Neural progenitor cell (in vitro differentiated cells): Measurements from ENCODE around the gene SETD2. TPM values are rescaled to one million over a fixed set of nuclear protein-coding genes. Genes with fewer than 3 reads are reported as not detected.

Experiments used
- DNase-seq: peaks from one replicate; pipeline ENCODE4 v3.0.0-alpha.2; 2016; ENCODE audit warnings: low spot score
- H2AFZ ChIP-seq: fragments of 200-600 bp; sonication (generic); replicated peaks from 2 replicates; pipeline ENCODE4 v1.6.1; 2016; ENCODE audit warnings: antibody characterized with exemption
- H3F3A ChIP-seq: fragments of 200-600 bp; sonication (generic); 2 replicates; pipeline ENCODE4 v1.6.1; 2016; ENCODE audit warnings: antibody characterized with exemption, low read depth
- H3K27ac ChIP-seq: fragments of 200-600 bp; sonication (generic); 2 replicates; pipeline ENCODE4 v1.5.1; 2016; ENCODE audit warnings: mild to moderate bottlenecking
- H3K27me3 ChIP-seq: fragments of 200-600 bp; sonication (generic); 2 replicates; pipeline ENCODE4 v1.6.1; 2016; ENCODE audit warnings: mild to moderate bottlenecking, moderate library complexity
- H3K36me3 ChIP-seq: fragments of 200-600 bp; sonication (generic); 2 replicates; pipeline ENCODE4 v1.5.1; 2016
- H3K4me1 ChIP-seq: fragments of 200-600 bp; sonication (generic); 2 replicates; pipeline ENCODE4 v1.6.1; 2016; ENCODE audit warnings: mixed run types
- H3K4me2 ChIP-seq: fragments of 200-600 bp; sonication (generic); 2 replicates; pipeline ENCODE4 v1.6.1; 2016
- H3K4me3 ChIP-seq: fragments of 200-600 bp; sonication (generic); 2 replicates; pipeline ENCODE4 v1.5.1; 2016
- H3K79me2 ChIP-seq: fragments of 200-600 bp; sonication (generic); 2 replicates; pipeline ENCODE4 v1.6.1; 2016; ENCODE audit warnings: low read depth
- H3K9ac ChIP-seq: fragments of 200-600 bp; sonication (generic); 2 replicates; pipeline ENCODE4 v1.6.1; 2016
- H3K9me3 ChIP-seq: fragments of 200-600 bp; sonication (generic); 2 replicates; pipeline ENCODE4 v1.5.1; 2016; ENCODE audit warnings: low read depth
- H4K20me1 ChIP-seq: fragments of 200-600 bp; sonication (generic); 2 replicates; pipeline ENCODE4 v1.6.1; 2016; ENCODE audit warnings: low read depth
- H3K27ac Mint-ChIP-seq: 3 replicates; pipeline ENCODE4 v1.8.0; 2021; ENCODE audit warnings: mixed read lengths
- H3K27me3 Mint-ChIP-seq: 2 replicates; pipeline ENCODE4 v1.8.0; 2022; ENCODE audit warnings: low read depth, mild to moderate bottlenecking, inconsistent platforms, moderate library complexity, mixed read lengths; ENCODE audit not compliant: insufficient read depth
- H3K36me3 Mint-ChIP-seq: 3 replicates; pipeline ENCODE4 v1.8.0; 2021; ENCODE audit warnings: mixed read lengths
- H3K4me1 Mint-ChIP-seq: 3 replicates; pipeline ENCODE4 v1.8.0; 2021; ENCODE audit warnings: mixed read lengths
- H3K4me3 Mint-ChIP-seq: 3 replicates; pipeline ENCODE4 v1.8.0; 2021; ENCODE audit warnings: mild to moderate bottlenecking, moderate library complexity, mixed read lengths
- H3K9me3 Mint-ChIP-seq: 3 replicates; pipeline ENCODE4 v1.8.0; 2020; ENCODE audit warnings: mixed read lengths
- EZH2 ChIP-seq: fragments of 200-600 bp; sonication (generic); IDR thresholded peaks from 2 replicates; pipeline ENCODE4 v1.6.1; 2017; ENCODE audit warnings: antibody characterized with exemption, mild to moderate bottlenecking, moderate library complexity
- EZH2phosphoT487 ChIP-seq: fragments of 200-600 bp; sonication (generic); IDR thresholded peaks from 2 replicates; pipeline ENCODE4 v1.6.1; 2017; ENCODE audit warnings: antibody characterized with exemption
- total RNA-seq: library from RNA; depleted of rRNA; stranded (reverse); fragments of >200 nt; gene quantifications from 2 replicates; pipeline ENCODE4 v1.2.3, GENCODE V29; 2015; ENCODE audit warnings: low replicate concordance
- TF ChIP-seq, protein P1 (sequence below): fragments of 200-600 bp; sonication (generic); IDR thresholded peaks from 2 replicates; pipeline ENCODE4 v1.5.1; 2017; ENCODE audit warnings: antibody characterized with exemption, mild to moderate bottlenecking

Gene SETD2
- total RNA-seq, 1 donor from 2014 or later: 46.0 TPM

DNA sequence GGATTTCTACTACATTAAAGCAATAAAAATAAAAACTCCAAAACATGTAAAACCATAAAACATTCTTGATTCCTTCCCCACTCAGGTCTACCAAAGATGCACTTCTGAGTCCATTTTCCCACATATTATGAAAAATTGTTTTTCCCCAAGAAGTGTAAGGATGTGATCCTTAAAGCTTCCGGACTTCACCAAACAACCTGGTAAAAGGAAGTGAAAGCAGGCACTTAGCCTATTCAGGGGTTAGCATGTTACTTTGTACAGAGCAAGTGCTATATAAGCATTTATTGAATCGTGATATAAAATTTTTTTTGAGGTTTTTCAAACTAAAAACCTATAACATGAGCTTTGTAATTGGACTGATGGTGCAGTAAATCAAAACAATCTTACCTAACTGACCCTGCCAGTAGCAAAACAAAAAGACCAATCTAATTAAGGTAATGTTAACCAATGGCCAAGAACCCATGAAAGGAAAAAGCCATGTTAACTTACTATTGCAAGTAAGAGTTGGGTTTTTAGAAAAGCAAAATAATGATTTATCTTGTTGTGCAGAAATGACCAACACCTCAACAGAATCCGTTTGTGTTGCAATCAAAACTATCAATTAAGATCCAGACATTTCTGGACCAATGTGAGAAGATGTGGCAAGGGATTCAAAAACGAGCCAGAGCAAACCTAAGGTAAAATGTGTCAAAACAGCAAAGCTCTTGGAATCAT lies 1.8 kb downstream of the SETD2 start:
- H4K20me1 ChIP-seq: peaks cover 59% of the 10 kb centered on the region
- Mint-ChIP-seq H3K27ac (peak overlapping the region; percentile 98), H3K36me3 (peaks cover 18% of the 10 kb centered on the region), H3K4me3 (peak overlapping the region; percentile 99), H3K9me3 (peaks cover 2% of the 10 kb centered on the region), H3K4me1 (peaks cover 36% of the 10 kb centered on the region), H3K27me3 (no peaks in the 10 kb centered on the region)
- H3K4me3 ChIP-seq: peak overlapping the region; percentile 97
- peaks cover 28% of the 10 kb centered on the region for H3F3A ChIP-seq
- no peak overlapping the region for H2AFZ ChIP-seq
- TF ChIP-seq, protein P1, sequence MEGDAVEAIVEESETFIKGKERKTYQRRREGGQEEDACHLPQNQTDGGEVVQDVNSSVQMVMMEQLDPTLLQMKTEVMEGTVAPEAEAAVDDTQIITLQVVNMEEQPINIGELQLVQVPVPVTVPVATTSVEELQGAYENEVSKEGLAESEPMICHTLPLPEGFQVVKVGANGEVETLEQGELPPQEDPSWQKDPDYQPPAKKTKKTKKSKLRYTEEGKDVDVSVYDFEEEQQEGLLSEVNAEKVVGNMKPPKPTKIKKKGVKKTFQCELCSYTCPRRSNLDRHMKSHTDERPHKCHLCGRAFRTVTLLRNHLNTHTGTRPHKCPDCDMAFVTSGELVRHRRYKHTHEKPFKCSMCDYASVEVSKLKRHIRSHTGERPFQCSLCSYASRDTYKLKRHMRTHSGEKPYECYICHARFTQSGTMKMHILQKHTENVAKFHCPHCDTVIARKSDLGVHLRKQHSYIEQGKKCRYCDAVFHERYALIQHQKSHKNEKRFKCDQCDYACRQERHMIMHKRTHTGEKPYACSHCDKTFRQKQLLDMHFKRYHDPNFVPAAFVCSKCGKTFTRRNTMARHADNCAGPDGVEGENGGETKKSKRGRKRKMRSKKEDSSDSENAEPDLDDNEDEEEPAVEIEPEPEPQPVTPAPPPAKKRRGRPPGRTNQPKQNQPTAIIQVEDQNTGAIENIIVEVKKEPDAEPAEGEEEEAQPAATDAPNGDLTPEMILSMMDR: no peak
- no peak for TF ChIP-seq EZH2
- no peak for TF ChIP-seq EZH2phosphoT487
- no peaks in the 10 kb centered on the region for H3K27me3 ChIP-seq
- H3K79me2 ChIP-seq: peaks cover 94% of the 10 kb centered on the region
- H3K9ac ChIP-seq: peak overlapping the region; percentile 95
- DNase-seq: no peak
- H3K9me3 ChIP-seq: no peaks in the 10 kb centered on the region
- H3K36me3 ChIP-seq: no peaks in the 10 kb centered on the region
- peaks cover 33% of the 10 kb centered on the region for H3K4me1 ChIP-seq
- H3K4me2 ChIP-seq: peak overlapping the region; percentile 93
- peak overlapping the region; percentile 96 for H3K27ac ChIP-seq

DNA sequence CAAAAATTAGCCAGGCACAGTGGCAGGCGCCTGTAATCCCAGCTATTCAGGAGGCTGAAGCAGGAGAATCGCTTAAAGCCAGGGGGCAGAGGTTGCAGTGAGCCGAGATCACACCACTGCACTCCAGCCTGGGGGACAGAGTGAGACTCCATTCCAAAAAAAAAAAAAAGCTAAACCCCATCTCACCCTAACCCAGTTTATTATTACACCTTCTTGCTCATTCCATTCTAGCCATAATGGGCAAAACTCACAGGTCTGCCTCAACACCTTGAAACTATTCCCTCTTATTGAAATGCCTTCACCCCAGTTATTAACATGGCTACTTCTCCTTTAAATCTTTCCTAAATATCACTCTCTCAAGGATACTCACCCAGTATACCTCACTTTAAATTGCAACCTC lies 4.1 kb downstream of the SETD2 start:
- Mint-ChIP-seq H3K9me3 (peaks cover 5% of the 10 kb centered on the region), H3K4me3 (no peak overlapping the region), H3K36me3 (peaks cover 25% of the 10 kb centered on the region), H3K27me3 (no peaks in the 10 kb centered on the region), H3K27ac (no peak overlapping the region), H3K4me1 (peaks cover 25% of the 10 kb centered on the region)
- no peak overlapping the region for H3K4me2 ChIP-seq
- peaks cover 94% of the 10 kb centered on the region for H3K79me2 ChIP-seq
- peaks cover 28% of the 10 kb centered on the region for H3K4me1 ChIP-seq
- no peaks in the 10 kb centered on the region for H3K9me3 ChIP-seq
- no peak overlapping the region for H3K27ac ChIP-seq
- H4K20me1 ChIP-seq: peaks cover 79% of the 10 kb centered on the region
- H3F3A ChIP-seq: peaks cover 18% of the 10 kb centered on the region
- TF ChIP-seq EZH2phosphoT487 (no peak), EZH2 (no peak)
- TF ChIP-seq, protein P1: no peak
- H2AFZ ChIP-seq: no peak overlapping the region
- no peaks in the 10 kb centered on the region for H3K27me3 ChIP-seq
- no peak overlapping the region for H3K4me3 ChIP-seq
- no peaks in the 10 kb centered on the region for H3K36me3 ChIP-seq
- no peak overlapping the region for H3K9ac ChIP-seq
- DNase-seq: peak; percentile 10

DNA sequence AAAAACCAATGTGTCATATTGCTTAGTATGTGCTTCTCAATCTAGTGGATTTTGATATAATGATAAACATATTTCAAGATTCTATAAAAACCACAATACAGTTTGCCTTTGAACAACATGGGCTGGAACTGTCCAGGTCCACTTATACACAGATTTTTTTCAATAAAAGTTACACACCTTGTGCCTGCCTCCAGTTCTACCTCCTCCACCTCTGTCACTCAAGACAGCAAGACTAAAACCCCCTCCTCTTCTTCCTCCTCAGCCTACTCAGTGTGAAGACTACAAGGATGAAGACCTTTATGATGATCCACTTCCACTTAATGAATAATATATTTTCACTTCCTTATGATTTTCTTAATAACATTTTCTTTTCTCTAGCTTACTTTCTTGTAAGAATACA lies 5.7 kb downstream of the SETD2 start:
- DNase-seq: no peak
- H3K4me3 ChIP-seq: no peak overlapping the region
- H3K9me3 ChIP-seq: no peaks in the 10 kb centered on the region
- no peaks in the 10 kb centered on the region for H3K27me3 ChIP-seq
- Mint-ChIP-seq H3K9me3 (peaks cover 13% of the 10 kb centered on the region), H3K4me3 (no peak overlapping the region), H3K27ac (no peak overlapping the region), H3K4me1 (peaks cover 24% of the 10 kb centered on the region), H3K27me3 (no peaks in the 10 kb centered on the region), H3K36me3 (peaks cover 32% of the 10 kb centered on the region)
- peaks cover 100% of the 10 kb centered on the region for H3K79me2 ChIP-seq
- H3K36me3 ChIP-seq: no peaks in the 10 kb centered on the region
- H3K4me2 ChIP-seq: no peak overlapping the region
- H3F3A ChIP-seq: peaks cover 7% of the 10 kb centered on the region
- peaks cover 28% of the 10 kb centered on the region for H3K4me1 ChIP-seq
- H4K20me1 ChIP-seq: peaks cover 92% of the 10 kb centered on the region
- no peak overlapping the region for H2AFZ ChIP-seq
- H3K27ac ChIP-seq: no peak overlapping the region
- TF ChIP-seq, protein P1: no peak
- TF ChIP-seq EZH2 (no peak), EZH2phosphoT487 (no peak)
- no peak overlapping the region for H3K9ac ChIP-seq
